GM23338 (cell line): Measurements from ENCODE around the gene CYBA. TPM values are rescaled to one million over a fixed set of nuclear protein-coding genes. Genes with fewer than 3 reads are reported as not detected.

ENCODE experiments used
- ATAC-seq: fragments of 200-7000 bp; cut with Tn5 transposase; 3 replicates; pipeline ENCODE4 v1.9.1; 2020
- DNase-seq: peaks from one replicate; pipeline ENCODE4 v3.0.0-alpha.2; 2015; ENCODE audit warnings: low spot score
- H2AFZ ChIP-seq: fragments of 200-600 bp; sonication (generic); 2 replicates; pipeline ENCODE4 v1.8.0; 2016; ENCODE audit warnings: antibody characterized with exemption, mild to moderate bottlenecking, moderate library complexity
- H3F3A ChIP-seq: fragments of 200-600 bp; sonication (generic); replicated peaks from 2 replicates; pipeline ENCODE4 v1.8.0; 2017; ENCODE audit warnings: antibody characterized with exemption, mixed run types, low read depth
- H3K27ac ChIP-seq: fragments of 200-600 bp; sonication (generic); 2 replicates; pipeline ENCODE4 v1.6.1; 2016; ENCODE audit warnings: low read depth
- H3K27me3 ChIP-seq: fragments of 200-600 bp; sonication (generic); 2 replicates; pipeline ENCODE4 v1.8.0; 2016; ENCODE audit warnings: mild to moderate bottlenecking, mixed run types, moderate library complexity; ENCODE audit not compliant: insufficient read depth
- H3K36me3 ChIP-seq: fragments of 200-600 bp; sonication (generic); 2 replicates; pipeline ENCODE4 v1.8.0; 2016; ENCODE audit warnings: mild to moderate bottlenecking; ENCODE audit not compliant: insufficient read depth
- H3K4me1 ChIP-seq: fragments of 200-600 bp; sonication (generic); 2 replicates; pipeline ENCODE4 v1.8.0; 2016; ENCODE audit warnings: mild to moderate bottlenecking, moderate library complexity; ENCODE audit not compliant: insufficient read depth
- H3K4me2 ChIP-seq: fragments of 200-600 bp; sonication (generic); 2 replicates; pipeline ENCODE4 v1.7.1; 2017; ENCODE audit warnings: mixed run types
- H3K4me3 ChIP-seq: fragments of 200-600 bp; sonication (generic); 2 replicates; pipeline ENCODE4 v1.6.1; 2016; ENCODE audit warnings: mixed run types
- H3K79me2 ChIP-seq: fragments of 200-600 bp; sonication (generic); replicated peaks from 2 replicates; pipeline ENCODE4 v1.8.0; 2017; ENCODE audit warnings: mild to moderate bottlenecking; ENCODE audit not compliant: insufficient read depth
- H3K9me2 ChIP-seq: fragments of 200-600 bp; sonication (generic); 2 replicates; pipeline ENCODE4 v1.8.0; 2017; ENCODE audit not compliant: insufficient read depth
- H4K20me1 ChIP-seq: fragments of 200-600 bp; sonication (generic); replicated peaks from 2 replicates; pipeline ENCODE4 v1.8.0; 2017; ENCODE audit warnings: mild to moderate bottlenecking; ENCODE audit not compliant: insufficient read depth
- H3K27ac Mint-ChIP-seq: 2 replicates; pipeline ENCODE4 v1.8.0; 2020; ENCODE audit warnings: inconsistent platforms, mild to moderate bottlenecking, moderate library complexity, mixed read lengths
- H3K27me3 Mint-ChIP-seq: 3 replicates; pipeline ENCODE4 v1.8.0; 2022; ENCODE audit warnings: low read depth, mild to moderate bottlenecking, moderate library complexity, mixed read lengths, inconsistent platforms; ENCODE audit not compliant: insufficient read depth, poor library complexity
- H3K36me3 Mint-ChIP-seq: 3 replicates; pipeline ENCODE4 v1.8.0; 2021; ENCODE audit warnings: low read depth, mild to moderate bottlenecking, inconsistent platforms, moderate library complexity, mixed read lengths
- H3K4me1 Mint-ChIP-seq: 3 replicates; pipeline ENCODE4 v1.8.0; 2020; ENCODE audit warnings: mild to moderate bottlenecking, inconsistent platforms, mixed read lengths
- H3K4me3 Mint-ChIP-seq: 3 replicates; pipeline ENCODE4 v1.8.0; 2021; ENCODE audit warnings: moderate library complexity, mild to moderate bottlenecking, inconsistent platforms, mixed read lengths
- H3K9me3 Mint-ChIP-seq: 3 replicates; pipeline ENCODE4 v1.8.0; 2020; ENCODE audit warnings: moderate library complexity, mild to moderate bottlenecking, inconsistent platforms, mixed read lengths
- CREB1 ChIP-seq: fragments of 250-450 bp; sonication (Bioruptor Pico); IDR thresholded peaks from 2 replicates; pipeline ENCODE4 v1.5.0; 2020; ENCODE audit warnings: low read depth, mild to moderate bottlenecking, moderate library complexity
- EZH2 ChIP-seq: fragments of 200-600 bp; sonication (generic); IDR thresholded peaks from one replicate; pipeline ENCODE4 v1.8.0; 2017; ENCODE audit warnings: antibody characterized with exemption, mild to moderate bottlenecking, low read depth; ENCODE audit not compliant: unreplicated experiment
- EZH2phosphoT487 ChIP-seq: fragments of 200-600 bp; sonication (generic); IDR thresholded peaks from one replicate; pipeline ENCODE4 v1.8.1; 2018; ENCODE audit warnings: antibody characterized with exemption; ENCODE audit not compliant: unreplicated experiment
- JUNB ChIP-seq: IDR thresholded peaks from one replicate; pipeline ENCODE4 v1.6.1; 2016; ENCODE audit warnings: antibody characterized with exemption; ENCODE audit not compliant: unreplicated experiment
- POLR2AphosphoS5 ChIP-seq: IDR thresholded peaks from 2 replicates; pipeline ENCODE4 v1.6.1; 2016; ENCODE audit warnings: antibody characterized with exemption, low read depth
- STAT1 ChIP-seq: IDR thresholded peaks from one replicate; pipeline ENCODE4 v1.6.1; 2016; ENCODE audit warnings: antibody characterized with exemption; ENCODE audit not compliant: unreplicated experiment
- ZNF114 ChIP-seq: fragments of 250-450 bp; sonication (Bioruptor Pico); IDR thresholded peaks from 2 replicates; pipeline ENCODE4 v1.5.0; 2020; ENCODE audit warnings: mild to moderate bottlenecking, moderate library complexity
- ZNF331 ChIP-seq: fragments of 250-450 bp; sonication (Bioruptor Pico); IDR thresholded peaks from 2 replicates; pipeline ENCODE4 v1.5.0; 2020; ENCODE audit warnings: low read depth, mild to moderate bottlenecking, moderate library complexity
- polyA plus RNA-seq: library from polyadenylated mRNA; unstranded; fragments of >200 nt; fragmentation: Nextera tagmentation; extraction: Ambion mirVana; gene quantifications from 2 replicates; pipeline ENCODE4 v1.2.1, GENCODE V29; 2016
- total RNA-seq: library from RNA; depleted of rRNA; stranded (reverse); fragments of >200 nt; shearing (Covaris generic); gene quantifications from 2 replicates; pipeline ENCODE4 v1.2.3, GENCODE V29; 2014
- TF ChIP-seq, protein P1 (sequence below): IDR thresholded peaks from 2 replicates; pipeline ENCODE4 v1.6.1; 2016; ENCODE audit warnings: antibody characterized with exemption
- TF ChIP-seq, protein P2 (sequence below), 2 experiments: fragments of 200-600 bp in 1 of 2; sonication (generic) in 1 of 2; conservative IDR thresholded peaks; 2 replicates each; pipeline versions ENCODE4 v1.5.1 to v1.6.1; 2016 to 2017; ENCODE audit warnings: antibody characterized with exemption in 2 of 2, low read depth in 2 of 2, mild to moderate bottlenecking in 2 of 2, moderate library complexity in 1 of 2
- TF ChIP-seq, protein P3 (sequence below): fragments of 250-450 bp; sonication (Bioruptor Pico); IDR thresholded peaks from 2 replicates; pipeline ENCODE4 v1.5.0; 2020; ENCODE audit warnings: mild to moderate bottlenecking, moderate library complexity
- TF ChIP-seq, protein P4 (sequence below): IDR thresholded peaks from one replicate; pipeline ENCODE4 v1.6.1; 2018; ENCODE audit warnings: antibody characterized with exemption; ENCODE audit not compliant: unreplicated experiment

Gene CYBA
- total and polyA plus RNA-seq, 2 experiments from 2014 or later: 275 to 281 TPM

DNA sequence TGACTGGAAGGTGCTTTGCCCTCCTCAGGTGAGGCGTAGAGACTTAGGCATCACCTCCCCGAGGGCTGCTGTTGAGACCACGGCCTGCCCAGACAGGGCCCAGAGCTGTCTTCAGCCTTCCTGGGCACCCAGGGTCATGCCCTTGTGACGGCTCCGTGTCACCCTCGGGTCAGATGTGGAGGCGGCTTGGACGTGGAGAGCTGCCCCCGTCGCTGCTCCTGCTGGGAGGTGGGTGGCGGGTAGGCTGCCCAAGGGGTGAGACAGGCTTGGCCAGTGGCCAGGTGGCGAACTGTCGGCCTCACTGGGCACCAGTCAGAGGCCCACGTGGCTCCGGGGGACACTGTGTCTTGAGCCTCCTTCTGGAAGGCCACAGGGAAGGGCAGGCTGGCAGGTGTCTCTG lies 44.4 kb upstream of the CYBA start:
- H3K27me3 Mint-ChIP-seq: no peaks in the 10 kb centered on the region
- ATAC-seq (no peak), DNase-seq (no peak)
- Histone ChIP-seq H4K20me1 (no peaks in the 10 kb centered on the region), H3K27me3 (no peaks in the 10 kb centered on the region), H3K4me3 (no peak overlapping the region), H3K9me2 (no peaks in the 10 kb centered on the region), H3K4me1 (no peaks in the 10 kb centered on the region), H3K79me2 (no peaks in the 10 kb centered on the region), H3F3A (no peaks in the 10 kb centered on the region), H3K27ac (no peak overlapping the region), H2AFZ (no peak overlapping the region), H3K36me3 (no peaks in the 10 kb centered on the region), H3K4me2 (no peak overlapping the region)
- no peaks in the 10 kb centered on the region for H3K36me3 Mint-ChIP-seq
- no peaks in the 10 kb centered on the region for H3K4me1 Mint-ChIP-seq
- no peak overlapping the region for H3K27ac Mint-ChIP-seq
- no peaks in the 10 kb centered on the region for H3K9me3 Mint-ChIP-seq
- no peak overlapping the region for H3K4me3 Mint-ChIP-seq
- TF ChIP-seq, protein P1, sequence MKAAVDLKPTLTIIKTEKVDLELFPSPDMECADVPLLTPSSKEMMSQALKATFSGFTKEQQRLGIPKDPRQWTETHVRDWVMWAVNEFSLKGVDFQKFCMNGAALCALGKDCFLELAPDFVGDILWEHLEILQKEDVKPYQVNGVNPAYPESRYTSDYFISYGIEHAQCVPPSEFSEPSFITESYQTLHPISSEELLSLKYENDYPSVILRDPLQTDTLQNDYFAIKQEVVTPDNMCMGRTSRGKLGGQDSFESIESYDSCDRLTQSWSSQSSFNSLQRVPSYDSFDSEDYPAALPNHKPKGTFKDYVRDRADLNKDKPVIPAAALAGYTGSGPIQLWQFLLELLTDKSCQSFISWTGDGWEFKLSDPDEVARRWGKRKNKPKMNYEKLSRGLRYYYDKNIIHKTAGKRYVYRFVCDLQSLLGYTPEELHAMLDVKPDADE: no peak
- TF ChIP-seq ZNF331 (no peak), STAT1 (no peak), POLR2AphosphoS5 (no peak), CREB1 (no peak), EZH2 (no peak), ZNF114 (no peak), JUNB (no peak), EZH2phosphoT487 (no peak)
- TF ChIP-seq, protein P2, sequence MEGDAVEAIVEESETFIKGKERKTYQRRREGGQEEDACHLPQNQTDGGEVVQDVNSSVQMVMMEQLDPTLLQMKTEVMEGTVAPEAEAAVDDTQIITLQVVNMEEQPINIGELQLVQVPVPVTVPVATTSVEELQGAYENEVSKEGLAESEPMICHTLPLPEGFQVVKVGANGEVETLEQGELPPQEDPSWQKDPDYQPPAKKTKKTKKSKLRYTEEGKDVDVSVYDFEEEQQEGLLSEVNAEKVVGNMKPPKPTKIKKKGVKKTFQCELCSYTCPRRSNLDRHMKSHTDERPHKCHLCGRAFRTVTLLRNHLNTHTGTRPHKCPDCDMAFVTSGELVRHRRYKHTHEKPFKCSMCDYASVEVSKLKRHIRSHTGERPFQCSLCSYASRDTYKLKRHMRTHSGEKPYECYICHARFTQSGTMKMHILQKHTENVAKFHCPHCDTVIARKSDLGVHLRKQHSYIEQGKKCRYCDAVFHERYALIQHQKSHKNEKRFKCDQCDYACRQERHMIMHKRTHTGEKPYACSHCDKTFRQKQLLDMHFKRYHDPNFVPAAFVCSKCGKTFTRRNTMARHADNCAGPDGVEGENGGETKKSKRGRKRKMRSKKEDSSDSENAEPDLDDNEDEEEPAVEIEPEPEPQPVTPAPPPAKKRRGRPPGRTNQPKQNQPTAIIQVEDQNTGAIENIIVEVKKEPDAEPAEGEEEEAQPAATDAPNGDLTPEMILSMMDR (conservative IDR thresholded peaks at IDR 0.05; ENCODE audit: low read depth in 2 of 2): no peak
- TF ChIP-seq, protein P3, sequence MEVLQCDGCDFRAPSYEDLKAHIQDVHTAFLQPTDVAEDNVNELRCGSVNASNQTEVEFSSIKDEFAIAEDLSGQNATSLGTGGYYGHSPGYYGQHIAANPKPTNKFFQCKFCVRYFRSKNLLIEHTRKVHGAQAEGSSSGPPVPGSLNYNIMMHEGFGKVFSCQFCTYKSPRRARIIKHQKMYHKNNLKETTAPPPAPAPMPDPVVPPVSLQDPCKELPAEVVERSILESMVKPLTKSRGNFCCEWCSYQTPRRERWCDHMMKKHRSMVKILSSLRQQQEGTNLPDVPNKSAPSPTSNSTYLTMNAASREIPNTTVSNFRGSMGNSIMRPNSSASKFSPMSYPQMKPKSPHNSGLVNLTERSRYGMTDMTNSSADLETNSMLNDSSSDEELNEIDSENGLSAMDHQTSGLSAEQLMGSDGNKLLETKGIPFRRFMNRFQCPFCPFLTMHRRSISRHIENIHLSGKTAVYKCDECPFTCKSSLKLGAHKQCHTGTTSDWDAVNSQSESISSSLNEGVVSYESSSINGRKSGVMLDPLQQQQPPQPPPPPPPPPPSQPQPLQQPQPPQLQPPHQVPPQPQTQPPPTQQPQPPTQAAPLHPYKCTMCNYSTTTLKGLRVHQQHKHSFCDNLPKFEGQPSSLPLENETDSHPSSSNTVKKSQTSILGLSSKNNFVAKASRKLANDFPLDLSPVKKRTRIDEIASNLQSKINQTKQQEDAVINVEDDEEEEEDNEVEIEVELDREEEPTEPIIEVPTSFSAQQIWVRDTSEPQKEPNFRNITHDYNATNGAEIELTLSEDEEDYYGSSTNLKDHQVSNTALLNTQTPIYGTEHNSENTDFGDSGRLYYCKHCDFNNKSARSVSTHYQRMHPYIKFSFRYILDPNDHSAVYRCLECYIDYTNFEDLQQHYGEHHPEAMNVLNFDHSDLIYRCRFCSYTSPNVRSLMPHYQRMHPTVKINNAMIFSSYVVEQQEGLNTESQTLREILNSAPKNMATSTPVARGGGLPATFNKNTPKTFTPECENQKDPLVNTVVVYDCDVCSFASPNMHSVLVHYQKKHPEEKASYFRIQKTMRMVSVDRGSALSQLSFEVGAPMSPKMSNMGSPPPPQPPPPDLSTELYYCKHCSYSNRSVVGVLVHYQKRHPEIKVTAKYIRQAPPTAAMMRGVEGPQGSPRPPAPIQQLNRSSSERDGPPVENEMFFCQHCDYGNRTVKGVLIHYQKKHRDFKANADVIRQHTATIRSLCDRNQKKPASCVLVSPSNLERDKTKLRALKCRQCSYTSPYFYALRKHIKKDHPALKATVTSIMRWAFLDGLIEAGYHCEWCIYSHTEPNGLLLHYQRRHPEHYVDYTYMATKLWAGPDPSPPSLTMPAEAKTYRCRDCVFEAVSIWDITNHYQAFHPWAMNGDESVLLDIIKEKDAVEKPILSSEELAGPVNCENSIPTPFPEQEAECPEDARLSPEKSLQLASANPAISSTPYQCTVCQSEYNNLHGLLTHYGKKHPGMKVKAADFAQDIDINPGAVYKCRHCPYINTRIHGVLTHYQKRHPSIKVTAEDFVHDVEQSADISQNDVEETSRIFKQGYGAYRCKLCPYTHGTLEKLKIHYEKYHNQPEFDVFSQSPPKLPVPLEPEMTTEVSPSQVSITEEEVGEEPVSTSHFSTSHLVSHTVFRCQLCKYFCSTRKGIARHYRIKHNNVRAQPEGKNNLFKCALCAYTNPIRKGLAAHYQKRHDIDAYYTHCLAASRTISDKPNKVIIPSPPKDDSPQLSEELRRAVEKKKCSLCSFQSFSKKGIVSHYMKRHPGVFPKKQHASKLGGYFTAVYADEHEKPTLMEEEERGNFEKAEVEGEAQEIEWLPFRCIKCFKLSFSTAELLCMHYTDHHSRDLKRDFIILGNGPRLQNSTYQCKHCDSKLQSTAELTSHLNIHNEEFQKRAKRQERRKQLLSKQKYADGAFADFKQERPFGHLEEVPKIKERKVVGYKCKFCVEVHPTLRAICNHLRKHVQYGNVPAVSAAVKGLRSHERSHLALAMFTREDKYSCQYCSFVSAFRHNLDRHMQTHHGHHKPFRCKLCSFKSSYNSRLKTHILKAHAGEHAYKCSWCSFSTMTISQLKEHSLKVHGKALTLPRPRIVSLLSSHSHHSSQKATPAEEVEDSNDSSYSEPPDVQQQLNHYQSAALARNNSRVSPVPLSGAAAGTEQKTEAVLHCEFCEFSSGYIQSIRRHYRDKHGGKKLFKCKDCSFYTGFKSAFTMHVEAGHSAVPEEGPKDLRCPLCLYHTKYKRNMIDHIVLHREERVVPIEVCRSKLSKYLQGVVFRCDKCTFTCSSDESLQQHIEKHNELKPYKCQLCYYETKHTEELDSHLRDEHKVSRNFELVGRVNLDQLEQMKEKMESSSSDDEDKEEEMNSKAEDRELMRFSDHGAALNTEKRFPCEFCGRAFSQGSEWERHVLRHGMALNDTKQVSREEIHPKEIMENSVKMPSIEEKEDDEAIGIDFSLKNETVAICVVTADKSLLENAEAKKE (CRISPR knock-in tag): no peak
- TF ChIP-seq, protein P4, sequence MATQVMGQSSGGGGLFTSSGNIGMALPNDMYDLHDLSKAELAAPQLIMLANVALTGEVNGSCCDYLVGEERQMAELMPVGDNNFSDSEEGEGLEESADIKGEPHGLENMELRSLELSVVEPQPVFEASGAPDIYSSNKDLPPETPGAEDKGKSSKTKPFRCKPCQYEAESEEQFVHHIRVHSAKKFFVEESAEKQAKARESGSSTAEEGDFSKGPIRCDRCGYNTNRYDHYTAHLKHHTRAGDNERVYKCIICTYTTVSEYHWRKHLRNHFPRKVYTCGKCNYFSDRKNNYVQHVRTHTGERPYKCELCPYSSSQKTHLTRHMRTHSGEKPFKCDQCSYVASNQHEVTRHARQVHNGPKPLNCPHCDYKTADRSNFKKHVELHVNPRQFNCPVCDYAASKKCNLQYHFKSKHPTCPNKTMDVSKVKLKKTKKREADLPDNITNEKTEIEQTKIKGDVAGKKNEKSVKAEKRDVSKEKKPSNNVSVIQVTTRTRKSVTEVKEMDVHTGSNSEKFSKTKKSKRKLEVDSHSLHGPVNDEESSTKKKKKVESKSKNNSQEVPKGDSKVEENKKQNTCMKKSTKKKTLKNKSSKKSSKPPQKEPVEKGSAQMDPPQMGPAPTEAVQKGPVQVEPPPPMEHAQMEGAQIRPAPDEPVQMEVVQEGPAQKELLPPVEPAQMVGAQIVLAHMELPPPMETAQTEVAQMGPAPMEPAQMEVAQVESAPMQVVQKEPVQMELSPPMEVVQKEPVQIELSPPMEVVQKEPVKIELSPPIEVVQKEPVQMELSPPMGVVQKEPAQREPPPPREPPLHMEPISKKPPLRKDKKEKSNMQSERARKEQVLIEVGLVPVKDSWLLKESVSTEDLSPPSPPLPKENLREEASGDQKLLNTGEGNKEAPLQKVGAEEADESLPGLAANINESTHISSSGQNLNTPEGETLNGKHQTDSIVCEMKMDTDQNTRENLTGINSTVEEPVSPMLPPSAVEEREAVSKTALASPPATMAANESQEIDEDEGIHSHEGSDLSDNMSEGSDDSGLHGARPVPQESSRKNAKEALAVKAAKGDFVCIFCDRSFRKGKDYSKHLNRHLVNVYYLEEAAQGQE: no peak
